Stimulated activated CD4-positive, alpha-beta T cell treated with anti-CD3 and anti-CD28 coated beads, Interleukin-15, amount 100 ng/mL, for 24 hours (primary cell): Measurements from ENCODE around the gene PRSS12.
"Not testable (repeated sequence)": the region's sequence is repeated elsewhere in the genome, so short reads cannot be mapped to it uniquely, and the experiment has no call there.

Experiments used
- DNase-seq: peaks from one replicate; pipeline ENCODE4 v3.0.0-alpha.2; 2020

PRSS12 gene

DNA sequence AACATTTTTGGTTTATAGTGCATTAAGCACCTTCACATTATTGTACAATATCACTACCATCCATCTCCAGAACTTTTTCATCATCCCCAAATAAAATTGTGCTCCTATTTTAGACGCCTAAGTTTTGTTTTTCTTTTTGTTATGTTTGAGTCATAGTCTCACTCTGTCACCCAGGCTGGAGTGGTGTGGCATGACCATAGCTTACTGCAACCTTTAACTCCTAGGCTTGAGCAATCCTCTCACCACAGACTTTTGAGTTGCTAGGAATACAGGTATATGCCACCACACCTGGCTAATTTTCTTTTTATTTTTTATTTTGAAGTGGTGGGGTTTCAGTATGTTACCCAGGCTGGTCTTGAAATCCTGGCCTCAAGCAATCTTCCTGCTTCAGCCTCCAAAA, 33.9 kb downstream of the PRSS12 start:
- no peak for DNase-seq

DNA sequence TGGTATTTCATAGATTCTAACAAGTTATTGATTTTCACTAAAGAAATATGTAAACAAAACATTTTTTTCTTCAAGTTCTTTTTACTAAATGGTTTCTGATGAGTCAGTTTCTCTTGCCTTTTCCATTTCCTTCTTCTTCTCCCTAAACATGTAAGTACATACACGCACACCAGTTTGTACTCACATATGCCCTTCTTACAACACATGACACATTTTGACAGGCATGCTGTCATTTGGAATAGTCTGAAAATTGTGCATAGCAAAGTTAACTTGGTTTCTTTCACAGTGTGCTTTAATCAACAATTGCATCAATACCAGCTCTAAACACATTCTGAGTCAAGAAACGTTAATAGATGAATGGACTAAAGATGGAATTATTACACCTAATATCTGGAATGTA, 35.1 kb downstream of the PRSS12 start:
- no peak for DNase-seq

DNA sequence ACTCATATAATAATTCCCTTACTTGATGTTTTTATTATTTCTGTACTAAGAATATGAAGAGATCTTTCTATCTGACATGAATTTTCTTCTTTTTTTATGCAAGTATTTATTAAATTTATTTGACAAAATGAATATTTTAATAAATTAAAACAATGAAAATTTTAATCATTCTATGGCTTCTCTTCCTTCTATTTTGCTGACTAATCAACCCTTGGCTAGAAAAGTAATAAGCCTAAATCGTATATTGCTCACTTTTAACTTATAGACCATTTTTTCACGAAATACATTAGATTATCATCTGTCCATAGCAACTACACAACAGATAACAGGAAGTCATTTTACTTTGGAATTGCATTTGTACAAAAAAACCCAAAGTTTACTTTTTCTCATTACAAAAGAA, 38.6 kb downstream of the PRSS12 start:
- no peak for DNase-seq

GRCh38 chr4:118313098-118313497, 39.7 kb downstream of the PRSS12 start:
- DNase-seq: no peak

DNA sequence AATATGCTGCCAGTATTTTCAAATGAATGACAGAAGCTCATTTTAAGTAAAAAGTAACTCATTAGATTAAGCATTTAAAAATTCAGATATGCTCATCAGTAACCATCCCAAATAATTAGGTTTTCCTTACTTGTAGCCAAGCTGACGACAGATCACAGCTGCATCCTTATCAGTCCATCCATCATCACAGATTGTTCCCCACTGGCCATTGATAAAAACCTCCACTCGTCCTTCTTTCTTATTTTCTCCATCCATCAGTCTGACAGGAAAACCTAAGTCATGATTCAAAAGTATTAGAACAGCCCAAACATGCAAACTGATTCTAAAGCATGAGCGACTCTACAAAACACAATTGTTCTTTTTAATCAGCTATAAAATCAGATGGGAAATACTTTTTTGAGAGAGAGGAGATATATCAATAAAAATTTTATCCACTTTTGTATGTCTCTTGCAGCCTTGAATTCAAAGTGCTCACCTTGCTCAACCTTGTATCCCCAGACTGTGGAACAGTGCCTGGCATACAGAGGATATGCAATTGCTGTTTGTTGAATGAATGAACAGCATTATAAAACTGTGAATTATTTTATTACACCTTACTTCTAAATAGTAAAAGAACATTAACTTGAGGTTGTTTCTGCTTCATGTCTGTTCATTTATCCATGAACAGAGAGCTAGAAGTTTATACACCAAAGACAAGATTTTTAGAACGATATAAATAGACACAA, 44.3 kb downstream of the PRSS12 start:
- no peak for DNase-seq

DNA sequence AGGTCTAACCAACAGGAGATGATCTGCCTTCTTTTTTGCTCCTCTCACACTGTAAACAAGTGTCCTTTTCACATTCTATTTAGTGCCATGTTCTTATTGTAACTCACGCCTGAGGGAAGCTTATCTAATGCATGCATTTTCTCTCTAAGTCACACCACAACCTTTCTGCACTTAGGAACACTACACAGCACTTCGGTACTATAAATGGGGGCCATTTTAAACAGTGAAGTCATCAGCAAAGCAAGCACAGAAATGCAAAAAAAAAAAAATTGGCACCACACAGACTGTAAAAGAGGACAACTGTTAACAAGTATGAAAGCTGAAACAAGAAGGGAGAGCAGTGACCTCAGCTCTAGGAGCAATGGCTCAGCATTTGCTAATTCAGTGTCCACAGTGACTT, 45.2 kb downstream of the PRSS12 start:
- DNase-seq: no peak

- not testable (repeated sequence) for DNase-seq
Measured at GRCh38 chr4:118299619-118300018, 53.2 kb downstream of the PRSS12 start.

GRCh38 chr4:118296729-118297128, 56.1 kb downstream of the PRSS12 start:
- DNase-seq: no peak

DNA sequence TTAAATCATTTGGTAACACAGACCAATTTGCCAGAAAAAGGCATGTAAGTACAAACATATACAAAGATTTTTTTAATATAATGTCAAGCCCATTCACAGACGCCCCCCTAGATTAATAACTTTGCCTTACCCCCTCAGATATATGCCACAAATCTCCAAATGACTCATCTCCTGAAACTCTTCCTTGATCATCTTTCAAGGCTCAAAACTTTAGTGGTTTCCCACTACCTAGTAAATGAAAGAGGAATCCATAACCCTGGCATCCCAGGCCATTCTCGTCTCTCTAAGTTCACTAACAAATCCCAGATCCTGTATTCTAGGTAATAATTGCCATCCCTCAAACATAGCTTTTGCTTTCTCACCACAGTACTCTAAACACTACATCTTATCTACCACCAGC, 61.9 kb downstream of the PRSS12 start:
- no peak for DNase-seq

DNA sequence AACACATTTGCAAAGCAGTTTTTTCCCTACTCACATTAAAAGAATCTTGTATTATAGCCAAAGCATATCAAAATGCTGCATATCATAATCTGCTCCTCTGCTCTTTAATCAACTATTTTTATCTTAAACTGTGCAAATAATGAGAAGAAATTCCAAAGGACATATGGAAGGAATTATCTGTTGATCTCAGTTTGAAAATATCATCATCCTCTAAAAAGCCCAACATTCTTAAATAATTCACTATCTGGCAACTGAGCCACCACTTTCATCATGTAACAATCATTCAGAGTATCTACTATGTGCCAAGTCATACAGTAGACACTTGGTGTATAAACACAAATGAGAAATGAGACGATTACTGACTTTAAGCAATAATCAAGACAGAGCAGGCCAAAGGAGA, 63.0 kb downstream of the PRSS12 start:
- DNase-seq: no peak

- DNase-seq: no peak
Measured at GRCh38 chr4:118287711-118288451, 64.9 kb downstream of the PRSS12 start.

DNA sequence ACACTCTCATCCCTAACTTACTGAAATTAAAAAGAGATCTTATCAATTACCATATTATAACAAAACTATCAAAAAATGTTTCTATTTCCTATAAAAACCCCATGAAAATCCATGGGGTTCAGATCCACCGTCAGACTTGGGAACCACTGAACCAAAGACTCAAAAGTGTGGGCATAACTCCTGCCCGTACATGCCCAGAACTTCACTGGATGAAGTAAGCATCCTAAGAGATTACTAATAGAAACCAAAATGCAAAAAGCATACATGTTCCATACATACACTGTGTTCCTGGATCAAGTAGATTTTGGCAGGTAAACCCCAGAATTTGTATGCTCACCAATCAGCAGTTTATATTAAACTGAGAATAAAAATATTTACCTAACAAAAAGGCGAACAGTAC, 66.1 kb downstream of the PRSS12 start:
- DNase-seq: no peak

GRCh38 chr4:118285931-118286330, 66.9 kb downstream of the PRSS12 start:
- no peak for DNase-seq

DNA sequence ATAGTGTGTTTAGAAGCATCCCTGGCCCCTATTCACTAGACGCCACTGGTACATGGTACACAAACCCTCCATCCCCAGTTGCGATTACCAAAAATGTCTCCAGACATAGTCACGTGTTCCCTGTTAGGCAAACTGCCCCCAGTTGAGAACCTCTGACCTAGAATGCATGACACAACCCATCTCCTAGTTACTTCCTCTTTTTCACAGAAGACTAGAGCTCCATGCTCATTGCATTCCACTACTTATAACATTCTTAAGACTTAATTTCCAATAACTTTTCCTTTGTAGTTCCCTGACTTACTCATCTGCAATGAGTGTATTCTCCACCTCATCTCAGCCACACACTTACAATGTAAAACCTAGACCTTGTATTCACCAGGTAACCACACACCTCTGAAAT, 68.6 kb downstream of the PRSS12 start:
- no peak for DNase-seq

GRCh38 chr4:118282692-118283091, 70.1 kb downstream of the PRSS12 start:
- DNase-seq: peak; percentile 51

DNA sequence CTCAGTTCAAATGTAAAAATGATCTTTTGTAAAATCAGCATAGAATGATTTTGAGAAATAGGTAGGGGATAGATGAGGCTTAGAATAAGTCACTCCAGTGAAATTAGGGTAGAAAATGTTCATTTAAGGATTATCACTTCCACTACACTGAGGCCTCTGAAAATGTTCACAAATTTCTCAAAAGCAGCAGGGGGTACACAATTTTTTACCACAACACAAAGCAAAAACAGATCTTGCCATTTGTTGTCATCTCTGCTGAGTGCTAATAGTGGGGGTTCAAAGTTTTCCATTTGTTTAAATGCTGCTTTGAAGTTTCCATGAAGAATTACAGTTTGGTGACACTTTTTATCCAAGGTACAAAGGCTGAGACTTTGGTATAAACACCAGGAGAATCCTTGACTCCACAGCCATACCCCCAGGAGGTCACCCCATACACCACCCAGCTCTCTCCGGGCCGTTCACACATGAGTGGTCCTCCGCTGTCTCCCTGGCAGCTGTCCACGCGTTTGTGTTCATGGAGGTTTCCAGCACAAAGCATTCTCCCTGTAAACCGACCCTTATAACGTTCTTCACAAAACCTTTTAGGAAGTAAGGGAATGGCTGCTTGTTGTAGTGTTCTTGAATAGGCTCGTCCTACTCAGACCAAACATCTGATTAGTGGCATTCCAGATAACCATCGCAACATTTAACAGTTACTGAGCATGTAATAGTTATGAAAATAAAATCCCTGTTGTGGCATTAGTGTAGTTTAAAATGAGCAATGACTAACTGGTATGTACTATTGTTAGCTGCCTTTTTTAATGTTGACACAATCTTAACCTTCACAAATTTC, 71.0 kb downstream of the PRSS12 start:
- DNase-seq: peak; percentile 58

DNA sequence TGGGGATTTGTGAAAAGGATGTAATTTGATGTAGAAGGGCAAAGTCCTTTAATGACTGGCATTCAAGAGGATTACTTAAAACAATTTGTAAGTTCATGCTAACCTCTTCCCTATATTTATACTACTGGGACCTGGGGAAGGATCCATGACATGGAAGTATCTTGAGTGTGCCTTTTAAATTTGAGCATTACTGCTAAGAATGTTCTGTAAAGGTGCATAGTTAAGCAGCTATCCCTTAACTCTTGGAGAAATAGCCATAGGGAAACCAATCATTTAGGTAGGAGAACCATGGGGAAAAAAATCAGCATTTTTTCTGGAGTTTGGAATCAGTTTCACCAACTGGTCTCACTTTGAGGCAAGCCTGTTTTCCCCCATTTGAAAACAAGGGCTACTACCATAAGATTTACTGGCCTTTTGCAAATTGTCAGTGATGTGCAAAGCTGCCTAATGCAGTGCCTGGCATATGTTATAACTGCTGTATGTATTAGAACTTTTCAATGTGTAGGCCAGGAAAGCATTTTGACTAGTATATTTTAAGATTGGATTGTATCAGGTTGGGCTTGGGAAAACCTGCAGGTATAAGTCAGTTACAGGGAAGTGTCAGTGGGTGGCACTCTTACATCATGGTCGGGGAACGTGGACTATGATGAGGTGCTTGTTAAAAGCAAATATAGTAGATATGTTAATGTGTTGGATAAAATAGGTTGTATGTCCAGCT, 72.1 kb downstream of the PRSS12 start:
- DNase-seq: peak; percentile 42

GRCh38 chr4:118279920-118280432, 72.8 kb downstream of the PRSS12 start:
- no peak for DNase-seq

GRCh38 chr4:118279328-118279727, 73.5 kb downstream of the PRSS12 start:
- DNase-seq: no peak

DNA sequence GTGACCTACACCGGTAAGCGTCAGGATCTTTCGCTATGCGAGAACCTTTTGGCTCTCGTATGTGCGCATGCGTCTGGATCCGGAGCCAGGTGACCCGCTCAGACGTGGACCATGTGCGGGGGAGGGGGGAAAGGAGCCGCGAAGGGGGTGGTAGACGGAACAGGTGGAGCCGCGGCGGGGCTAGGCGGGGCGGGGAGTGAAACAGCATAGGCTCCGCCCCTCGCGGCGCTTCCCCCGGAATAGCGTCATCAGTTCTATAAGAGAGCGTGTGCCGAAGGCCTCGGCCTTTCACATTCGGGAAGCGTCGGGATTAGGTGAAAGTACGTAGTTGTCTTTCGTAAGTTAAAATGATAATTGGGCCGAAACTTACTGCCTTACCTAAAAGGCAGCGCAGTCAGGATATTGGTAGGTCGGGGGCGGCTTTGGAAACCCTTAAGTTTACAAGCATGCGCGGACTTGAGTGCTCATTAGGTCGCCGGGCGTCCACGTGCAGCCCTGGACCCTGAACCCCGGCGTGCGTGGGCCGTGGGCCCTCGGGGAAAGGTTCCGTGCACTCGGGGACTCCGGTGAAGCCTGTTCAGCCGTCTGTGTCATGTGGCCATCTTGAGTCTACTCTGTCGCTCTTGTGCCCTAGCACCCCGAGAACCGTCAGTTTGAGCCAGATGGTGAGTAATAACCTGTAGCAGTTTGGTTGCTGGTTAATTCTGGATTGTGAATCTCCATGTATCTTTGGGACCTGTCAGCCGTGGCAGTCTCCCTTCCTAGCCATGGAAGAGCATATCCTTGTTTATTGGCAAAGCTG, 74.1 kb downstream of the PRSS12 start:
- DNase-seq: peak; percentile 99

DNA sequence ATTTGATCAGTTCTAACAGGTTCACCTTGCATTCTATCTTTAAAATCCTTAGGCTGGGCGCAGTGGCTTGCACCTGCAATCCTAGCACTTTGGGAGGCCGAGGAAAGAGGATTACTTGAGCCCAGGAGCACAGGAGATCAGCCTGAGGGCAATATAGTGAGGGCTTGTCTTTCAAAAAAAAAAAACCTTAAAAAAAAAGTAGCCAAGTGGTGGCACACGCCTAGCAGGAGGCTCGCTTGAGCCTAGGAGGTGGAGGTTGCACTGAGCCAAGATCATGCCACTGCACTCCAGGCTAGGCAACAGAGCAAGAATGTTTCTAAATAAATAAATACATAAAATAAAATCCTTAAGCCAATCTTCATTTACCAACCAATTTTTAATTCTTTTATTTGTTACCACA, 75.6 kb downstream of the PRSS12 start:
- no peak for DNase-seq

DNA sequence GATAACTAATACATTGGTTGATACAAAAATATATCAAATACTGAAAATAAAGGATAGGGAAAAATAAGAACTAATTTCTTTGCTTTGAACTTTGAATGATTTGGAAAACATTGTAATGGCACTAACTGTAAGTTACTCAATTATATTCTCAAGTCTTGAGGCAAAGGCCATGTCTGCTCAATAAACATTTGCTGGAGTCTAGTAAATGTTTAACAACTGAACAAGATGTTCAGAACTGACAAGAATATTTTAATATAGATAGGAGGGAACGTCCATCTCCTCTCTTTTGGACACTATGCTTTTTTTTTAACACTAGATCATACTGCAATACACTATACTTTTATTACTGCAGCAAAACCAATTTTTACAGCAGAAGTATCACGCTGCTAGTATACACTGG, 76.2 kb downstream of the PRSS12 start:
- DNase-seq: no peak
